OCI-LY1 (cell line): ENCODE data around the gene NRSN1.

Experiments
- H2AFZ ChIP-seq: fragments of 200-600 bp; sonication (generic), shearing (Covaris generic); 2 replicates; pipeline ENCODE4 v1.6.0; 2014; ENCODE audit warnings: antibody characterized with exemption, mild to moderate bottlenecking, low read length
- H3F3A ChIP-seq: fragments of 200-600 bp; sonication (generic), shearing (Covaris generic); 2 replicates; pipeline ENCODE4 v1.6.0; 2014; ENCODE audit warnings: mild to moderate bottlenecking, antibody characterized with exemption, low read length, moderate library complexity; ENCODE audit not compliant: insufficient read depth
- H3K27ac ChIP-seq: fragments of 200-600 bp; sonication (generic); 2 replicates; pipeline ENCODE4 v1.5.1; 2014; ENCODE audit warnings: low read length, mixed run types, mild to moderate bottlenecking, low read depth; ENCODE audit not compliant: poor library complexity, severe bottlenecking
- H3K27me3 ChIP-seq: fragments of 200-600 bp; sonication (generic); 2 replicates; pipeline ENCODE4 v1.6.0; 2014; ENCODE audit warnings: antibody characterized with exemption, mild to moderate bottlenecking, low read length, moderate library complexity; ENCODE audit not compliant: insufficient read depth
- H3K36me3 ChIP-seq: fragments of 200-600 bp; sonication (generic); 2 replicates; pipeline ENCODE4 v1.6.1; 2014; ENCODE audit warnings: mild to moderate bottlenecking, antibody characterized with exemption, low read length, moderate library complexity, mixed read lengths; ENCODE audit not compliant: insufficient read depth
- H3K4me1 ChIP-seq: fragments of 200-600 bp; sonication (generic); 2 replicates; pipeline ENCODE4 v1.5.1; 2014; ENCODE audit warnings: mild to moderate bottlenecking, low read length, moderate library complexity; ENCODE audit not compliant: insufficient read depth, severe bottlenecking
- H3K4me2 ChIP-seq: fragments of 200-600 bp; sonication (generic), shearing (Covaris generic); 2 replicates; pipeline ENCODE4 v1.6.1; 2014; ENCODE audit warnings: low read length
- H3K4me3 ChIP-seq: fragments of 200-600 bp; sonication (generic); 2 replicates; pipeline ENCODE4 v1.5.1; 2014; ENCODE audit warnings: low read length, low read depth, mild to moderate bottlenecking, mixed read lengths; ENCODE audit not compliant: poor library complexity, severe bottlenecking
- H3K79me2 ChIP-seq: fragments of 200-600 bp; shearing (Covaris generic); 2 replicates; pipeline ENCODE4 v1.6.1; 2016; ENCODE audit warnings: mixed run types, low read length, mixed read lengths; ENCODE audit not compliant: insufficient read depth
- H3K9ac ChIP-seq: fragments of 200-600 bp; sonication (generic), shearing (Covaris generic); 2 replicates; pipeline ENCODE4 v1.6.1; 2014; ENCODE audit warnings: mild to moderate bottlenecking, low read length, mixed read lengths
- H3K9me2 ChIP-seq: fragments of 200-600 bp; sonication (generic), shearing (Covaris generic); 2 replicates; pipeline ENCODE4 v1.6.1; 2014; ENCODE audit warnings: low read depth, mild to moderate bottlenecking, low read length, mixed read lengths
- H3K9me3 ChIP-seq: fragments of 200-600 bp; shearing (Covaris generic); 2 replicates; pipeline ENCODE4 v1.6.1; 2014; ENCODE audit warnings: low read length, mixed read lengths
- H4K20me1 ChIP-seq: fragments of 200-600 bp; sonication (generic), shearing (Covaris generic); 2 replicates; pipeline ENCODE4 v1.6.0; 2016; ENCODE audit warnings: mild to moderate bottlenecking, low read length; ENCODE audit not compliant: insufficient read depth
- EZH2 ChIP-seq: fragments of 200-600 bp; sonication (generic), shearing (Covaris generic); IDR thresholded peaks from 2 replicates; pipeline ENCODE4 v1.8.0; 2017; ENCODE audit warnings: borderline replicate concordance, mixed run types, mild to moderate bottlenecking, antibody characterized with exemption, low read length, moderate library complexity, mixed read lengths
- TF ChIP-seq, protein P1 (sequence below): fragments of 200-600 bp; sonication (generic), shearing (Covaris generic); IDR thresholded peaks from 2 replicates; pipeline ENCODE4 v1.5.1; 2017; ENCODE audit warnings: mild to moderate bottlenecking, antibody characterized with exemption, low read length, moderate library complexity, mixed read lengths

The NRSN1 gene

DNA sequence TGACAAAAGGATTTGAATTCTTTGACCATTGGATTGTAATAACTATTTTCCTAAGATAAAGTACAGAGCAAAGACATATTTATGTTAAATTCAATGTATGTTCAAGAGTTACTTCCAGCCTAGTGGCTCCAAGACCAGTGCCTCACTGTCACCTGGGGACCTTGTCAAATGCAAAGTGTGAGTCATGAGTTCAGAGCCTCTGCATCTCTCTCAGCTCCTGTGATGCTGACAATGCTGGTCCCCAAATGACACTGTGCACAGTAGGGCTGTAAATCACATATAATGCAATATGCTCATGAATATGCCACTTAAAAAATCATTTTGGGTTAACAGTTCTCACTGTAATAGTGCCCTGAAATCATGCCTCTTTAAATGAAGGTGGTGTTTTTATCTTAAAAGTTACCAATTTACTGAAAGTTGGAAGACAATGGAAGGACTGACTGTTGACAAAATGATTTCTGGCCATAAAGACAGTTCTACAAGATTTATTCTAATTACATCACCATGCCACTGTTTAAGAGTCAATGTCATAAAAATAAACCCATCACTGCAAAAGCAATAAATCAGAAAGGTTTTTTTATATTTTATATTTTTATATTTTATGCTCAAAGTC lies 62.1 kb downstream of the NRSN1 start:
- Histone ChIP-seq H2AFZ (no peak overlapping the region), H3K36me3 (no peaks in the 10 kb centered on the region), H4K20me1 (no peaks in the 10 kb centered on the region)

DNA sequence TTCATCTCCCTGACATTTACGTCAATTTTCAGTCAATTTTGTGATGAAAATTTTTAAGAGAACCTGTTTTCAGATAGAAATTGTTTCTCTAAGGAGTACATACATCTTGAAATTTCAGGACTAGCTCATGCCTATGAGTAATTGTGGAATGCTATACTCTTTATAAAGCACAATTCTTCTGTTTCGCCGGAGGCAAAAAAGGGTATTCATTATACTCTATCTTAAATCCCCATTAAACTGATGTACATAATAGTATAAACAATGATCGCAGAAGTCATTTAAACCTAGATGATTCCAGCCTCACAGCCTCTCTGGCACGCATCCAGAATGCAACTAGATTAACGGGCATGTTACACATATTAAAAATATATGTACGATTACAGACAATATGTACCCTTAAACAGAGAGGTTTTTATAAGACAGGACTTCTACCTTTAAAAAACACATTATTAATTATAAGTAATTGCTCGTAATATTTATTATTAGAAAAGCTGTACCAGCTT lies 62.6 kb downstream of the NRSN1 start:
- H3K4me3 ChIP-seq: no peak overlapping the region
- no peaks in the 10 kb centered on the region for H3K4me1 ChIP-seq
- no peaks in the 10 kb centered on the region for H3K9me3 ChIP-seq
- no peaks in the 10 kb centered on the region for H3F3A ChIP-seq
- no peaks in the 10 kb centered on the region for H3K27me3 ChIP-seq
- no peaks in the 10 kb centered on the region for H4K20me1 ChIP-seq
- H3K36me3 ChIP-seq: no peaks in the 10 kb centered on the region
- H3K9ac ChIP-seq: no peak overlapping the region
- no peak for TF ChIP-seq EZH2
- TF ChIP-seq, protein P1, sequence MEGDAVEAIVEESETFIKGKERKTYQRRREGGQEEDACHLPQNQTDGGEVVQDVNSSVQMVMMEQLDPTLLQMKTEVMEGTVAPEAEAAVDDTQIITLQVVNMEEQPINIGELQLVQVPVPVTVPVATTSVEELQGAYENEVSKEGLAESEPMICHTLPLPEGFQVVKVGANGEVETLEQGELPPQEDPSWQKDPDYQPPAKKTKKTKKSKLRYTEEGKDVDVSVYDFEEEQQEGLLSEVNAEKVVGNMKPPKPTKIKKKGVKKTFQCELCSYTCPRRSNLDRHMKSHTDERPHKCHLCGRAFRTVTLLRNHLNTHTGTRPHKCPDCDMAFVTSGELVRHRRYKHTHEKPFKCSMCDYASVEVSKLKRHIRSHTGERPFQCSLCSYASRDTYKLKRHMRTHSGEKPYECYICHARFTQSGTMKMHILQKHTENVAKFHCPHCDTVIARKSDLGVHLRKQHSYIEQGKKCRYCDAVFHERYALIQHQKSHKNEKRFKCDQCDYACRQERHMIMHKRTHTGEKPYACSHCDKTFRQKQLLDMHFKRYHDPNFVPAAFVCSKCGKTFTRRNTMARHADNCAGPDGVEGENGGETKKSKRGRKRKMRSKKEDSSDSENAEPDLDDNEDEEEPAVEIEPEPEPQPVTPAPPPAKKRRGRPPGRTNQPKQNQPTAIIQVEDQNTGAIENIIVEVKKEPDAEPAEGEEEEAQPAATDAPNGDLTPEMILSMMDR: no peak
- H3K27ac ChIP-seq: no peak overlapping the region
- no peaks in the 10 kb centered on the region for H3K9me2 ChIP-seq
- no peak overlapping the region for H2AFZ ChIP-seq
- H3K4me2 ChIP-seq: no peak overlapping the region
- H3K79me2 ChIP-seq: no peaks in the 10 kb centered on the region

More for the DNA sequence above, 62.1 kb downstream of the NRSN1 start:
- H3K27me3 ChIP-seq: no peaks in the 10 kb centered on the region
- H3K9ac ChIP-seq: no peak overlapping the region
- no peak overlapping the region for H3K4me2 ChIP-seq
- H3F3A ChIP-seq: no peaks in the 10 kb centered on the region
- no peaks in the 10 kb centered on the region for H3K9me2 ChIP-seq
- no peaks in the 10 kb centered on the region for H3K9me3 ChIP-seq
- TF ChIP-seq, protein P1: no peak
- no peak for TF ChIP-seq EZH2
- no peaks in the 10 kb centered on the region for H3K4me1 ChIP-seq
- H3K79me2 ChIP-seq: no peaks in the 10 kb centered on the region
- H3K27ac ChIP-seq: no peak overlapping the region
- H3K4me3 ChIP-seq: no peak overlapping the region

DNA sequence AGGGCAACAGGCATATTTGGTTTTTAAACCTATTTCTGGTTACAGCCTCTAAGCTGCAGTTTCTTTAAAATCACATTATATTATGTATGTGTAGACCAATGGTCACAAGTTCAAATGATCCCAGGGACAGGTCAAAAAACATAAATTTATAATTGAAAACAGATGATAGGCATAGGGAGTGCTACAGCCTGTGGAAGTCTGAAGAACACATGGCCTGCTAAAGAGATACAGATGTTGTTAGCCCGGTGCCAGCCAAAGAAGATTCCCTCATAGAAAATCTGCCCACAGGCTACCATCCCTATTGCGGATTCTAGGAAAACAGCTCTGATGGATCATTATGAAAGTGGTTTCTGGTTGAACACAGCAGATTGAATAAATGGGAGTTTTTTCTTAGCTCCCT lies 65.3 kb downstream of the NRSN1 start:
- H3K36me3 ChIP-seq: no peaks in the 10 kb centered on the region
- H3K27ac ChIP-seq: no peak overlapping the region
- no peak overlapping the region for H3K4me2 ChIP-seq
- no peaks in the 10 kb centered on the region for H3K27me3 ChIP-seq
- H2AFZ ChIP-seq: no peak overlapping the region
- H4K20me1 ChIP-seq: no peaks in the 10 kb centered on the region
- no peaks in the 10 kb centered on the region for H3K9me2 ChIP-seq
- no peak overlapping the region for H3K9ac ChIP-seq
- no peaks in the 10 kb centered on the region for H3K79me2 ChIP-seq
- H3K9me3 ChIP-seq: no peaks in the 10 kb centered on the region
- no peak overlapping the region for H3K4me3 ChIP-seq
- H3K4me1 ChIP-seq: no peaks in the 10 kb centered on the region
- H3F3A ChIP-seq: no peaks in the 10 kb centered on the region
- no peak for TF ChIP-seq EZH2
- TF ChIP-seq, protein P1: no peak
